ENCODE results near the gene LARP4B.

LARP4B gene

DNA sequence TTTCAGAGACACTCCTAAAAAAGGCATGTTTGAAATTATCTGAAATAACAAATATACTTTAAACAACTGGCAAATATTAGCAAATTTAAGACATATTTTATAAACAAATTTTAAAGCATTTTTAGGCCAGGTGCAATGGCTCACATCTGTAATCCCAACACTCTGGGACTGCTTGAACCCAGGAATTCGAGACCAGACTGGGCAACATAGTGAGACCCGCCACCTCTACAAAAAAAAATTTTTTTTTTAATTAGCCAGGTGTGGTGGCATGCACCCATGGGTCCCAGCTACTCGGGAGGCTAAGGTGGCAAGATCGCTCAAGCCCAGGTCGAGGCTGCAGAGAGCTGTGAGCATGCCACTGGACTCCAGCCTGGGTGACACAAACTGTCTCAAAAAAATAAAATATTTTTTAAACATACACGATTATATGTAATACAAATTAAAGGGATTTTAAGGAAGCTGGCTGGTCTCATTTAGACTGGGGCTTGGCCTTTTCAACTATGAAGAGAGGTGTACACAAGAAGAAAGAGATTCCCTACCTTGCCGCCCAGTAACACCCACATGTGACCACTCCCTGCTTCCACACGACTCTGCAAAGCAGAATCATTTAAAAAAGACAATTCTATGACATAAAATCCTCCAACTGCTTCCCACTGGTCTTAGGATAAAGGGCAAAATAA, 7.5 kb downstream of the LARP4B start:
- no peak for DNase-seq

DNA sequence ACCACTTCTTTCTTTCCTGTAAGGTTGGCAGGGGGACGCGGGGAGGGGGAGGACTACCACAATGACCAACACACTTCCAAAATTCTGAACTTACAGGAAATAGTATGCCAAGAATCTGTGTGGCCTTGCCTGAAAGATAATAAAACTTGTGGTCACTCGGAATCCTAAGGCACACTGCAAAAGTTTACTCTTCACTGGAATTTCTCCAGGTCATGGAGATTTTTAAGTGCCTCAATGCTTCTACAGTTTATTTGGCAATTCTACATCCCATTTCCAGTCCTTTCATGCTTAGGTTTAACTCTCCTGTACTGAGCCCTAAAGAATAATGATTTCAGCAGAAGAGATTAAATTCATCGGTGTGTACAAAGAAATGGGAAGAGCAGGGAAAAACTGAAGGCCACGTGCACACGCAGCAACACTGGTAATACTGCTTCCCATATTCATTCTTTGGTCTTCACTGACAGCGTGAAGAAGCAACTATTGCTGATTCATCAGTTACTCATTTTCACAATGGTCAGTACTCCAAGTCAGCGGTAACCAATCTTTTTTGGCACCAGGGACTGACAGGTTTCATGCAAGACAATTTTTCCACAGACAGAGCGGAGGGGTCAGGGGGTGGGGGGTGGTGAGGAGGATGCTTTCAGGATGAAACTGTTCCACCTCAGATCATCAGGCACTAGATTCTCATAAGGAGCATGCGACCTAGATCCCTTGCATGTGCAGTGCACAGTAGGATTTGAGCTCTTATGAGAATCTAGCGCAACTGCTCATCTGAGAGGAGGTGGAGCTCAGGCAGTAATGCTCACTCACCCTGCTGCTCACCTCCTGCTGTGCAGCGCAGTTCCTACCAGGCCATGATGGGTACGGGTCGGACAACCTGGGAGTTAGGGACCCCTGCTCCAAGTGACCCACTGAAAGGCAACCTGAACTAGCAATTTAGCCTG, 9.8 kb downstream of the LARP4B start:
- DNase-seq = peak; percentile 79

DNA sequence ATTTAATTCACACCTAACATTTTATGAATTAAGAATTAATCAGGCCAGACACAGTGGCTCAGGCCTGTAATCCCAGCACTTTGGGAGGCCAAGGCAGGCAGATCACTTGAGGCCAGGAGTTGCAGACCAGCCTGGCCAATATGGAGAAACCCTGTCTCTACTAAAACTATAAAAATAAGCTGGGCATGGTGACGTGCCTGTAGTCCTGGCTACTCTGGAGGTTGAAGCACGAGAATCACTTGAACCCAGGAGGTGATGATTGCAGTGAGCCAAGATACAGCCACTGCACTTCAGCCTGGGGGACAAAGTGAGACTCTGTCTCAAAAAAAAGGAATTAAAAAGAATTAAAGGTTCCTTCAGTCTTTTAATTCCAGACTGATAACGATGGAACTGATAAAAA, 11.1 kb downstream of the LARP4B start:
- no peak for DNase-seq

DNA sequence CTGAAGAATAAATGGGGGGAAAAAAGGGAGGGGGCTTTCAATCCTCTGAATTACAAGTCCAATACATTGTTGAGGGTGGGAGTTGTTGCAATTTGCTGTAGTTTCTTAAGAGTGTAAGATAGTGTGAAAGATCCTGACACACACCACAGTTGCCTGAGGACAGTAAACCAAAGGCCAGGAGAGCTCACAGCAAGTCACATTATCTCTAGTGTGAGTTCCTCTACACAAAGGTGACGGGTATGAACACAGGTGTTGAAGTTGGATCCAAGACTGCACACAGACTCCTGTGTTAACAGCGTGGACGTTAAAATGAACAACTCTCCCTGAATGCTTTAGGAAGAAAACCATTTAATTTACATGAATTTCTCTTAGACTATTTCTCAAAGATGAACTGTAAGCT, 12.0 kb downstream of the LARP4B start:
- DNase-seq = no peak

DNA sequence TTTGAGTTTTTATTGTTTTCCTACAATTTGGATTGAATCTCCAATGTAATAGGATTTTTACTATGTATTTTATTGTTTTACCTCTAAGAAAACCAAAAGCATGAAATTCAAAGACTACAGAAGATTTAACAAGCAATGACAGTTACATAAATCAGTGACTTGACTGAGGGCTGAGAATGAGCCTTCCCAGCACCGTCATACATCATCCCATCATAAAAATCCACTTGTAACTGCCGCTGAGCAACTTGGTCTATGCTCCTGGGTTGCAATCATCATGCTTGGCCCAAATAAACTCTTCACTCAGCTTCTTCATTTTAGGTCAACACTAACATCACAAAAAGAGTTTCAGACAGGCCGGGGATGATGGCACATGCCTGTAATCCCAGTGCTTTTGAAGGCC, 13.5 kb downstream of the LARP4B start:
- no peak for DNase-seq

DNA sequence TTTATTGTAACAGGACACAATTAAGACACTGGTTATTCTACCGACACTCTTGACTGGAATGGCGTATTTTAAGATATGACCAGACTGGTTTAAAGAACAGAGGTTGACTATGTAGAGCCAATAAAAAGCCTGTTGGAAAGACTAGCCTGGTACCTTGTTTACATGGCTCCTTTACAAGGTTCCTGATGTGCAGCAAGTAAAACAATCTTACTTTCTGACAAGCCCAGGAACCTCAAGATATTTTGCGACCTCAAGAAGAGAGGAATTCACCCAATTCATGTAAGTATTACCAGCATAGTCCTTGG, 14.1 kb downstream of the LARP4B start:
- DNase-seq = no peak

DNA sequence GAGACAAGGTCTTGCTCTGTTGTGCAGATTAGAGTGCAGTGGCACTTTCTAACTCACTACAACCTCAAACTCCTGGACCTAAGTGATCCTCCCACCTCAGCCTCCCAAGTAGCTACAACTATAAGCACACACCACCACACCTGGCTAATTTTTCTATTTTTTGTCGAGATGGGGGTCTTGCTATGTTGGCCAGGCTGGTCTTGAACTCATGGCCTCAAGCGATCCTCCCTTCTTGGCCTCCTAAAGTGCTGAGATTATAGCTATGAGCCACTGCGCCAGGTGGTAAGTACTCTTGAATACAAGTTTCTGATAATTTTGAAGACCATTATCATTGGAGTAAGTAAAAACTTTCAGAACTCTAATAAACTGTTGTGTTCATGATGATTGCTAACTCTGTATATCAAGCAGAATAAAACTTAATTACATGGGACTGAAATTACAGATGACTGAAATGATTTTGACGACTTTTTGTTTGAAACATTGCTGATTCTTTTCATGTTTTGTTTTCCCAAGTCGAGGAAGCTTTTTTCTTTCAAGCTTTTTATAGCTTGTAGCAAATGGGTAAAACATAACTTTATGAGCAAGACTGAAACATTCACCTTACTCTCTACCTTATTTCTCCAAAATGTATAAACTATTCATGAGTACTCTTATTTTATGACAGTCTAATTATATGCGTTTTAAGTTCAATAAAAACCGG, 14.6 kb downstream of the LARP4B start:
- no peak for DNase-seq

DNA sequence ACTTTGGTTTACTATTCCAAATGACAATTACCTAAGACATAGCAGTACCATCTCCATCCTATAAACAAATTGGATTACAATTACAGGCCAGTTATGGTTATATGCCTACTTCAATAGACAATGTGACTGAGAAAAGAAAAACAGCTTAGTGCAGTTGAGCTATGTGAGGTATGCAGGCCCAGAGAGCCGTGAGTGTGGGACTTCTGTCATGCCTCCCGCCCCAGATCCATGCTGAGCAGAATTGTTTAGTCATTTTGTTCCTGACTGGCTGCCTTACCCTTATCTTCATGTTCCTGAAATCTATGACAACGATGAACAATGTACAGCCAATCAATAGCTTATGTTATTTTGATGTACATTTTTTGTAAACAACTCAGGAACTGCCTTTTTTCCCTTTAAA, 21.7 kb downstream of the LARP4B start:
- peak; percentile 59 for DNase-seq

DNA sequence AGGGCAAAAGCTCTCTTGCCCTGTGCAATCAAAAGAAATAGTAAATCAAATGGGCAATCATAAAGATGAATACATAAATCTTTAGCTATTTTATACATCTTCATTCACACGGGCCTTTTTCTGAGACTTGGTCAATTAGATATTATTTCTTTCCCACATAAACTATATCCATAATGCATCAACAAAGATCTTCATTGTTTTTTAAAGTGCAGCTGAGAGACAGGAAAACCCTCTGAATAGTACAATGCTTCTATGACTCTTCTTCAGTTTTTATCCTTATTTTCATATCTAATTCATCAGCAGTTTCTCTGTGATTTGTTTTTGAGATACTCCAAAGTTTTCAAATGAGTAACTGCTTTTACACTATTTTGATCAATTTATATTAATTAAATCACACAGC, 25.5 kb downstream of the LARP4B start:
- no peak for DNase-seq

DNA sequence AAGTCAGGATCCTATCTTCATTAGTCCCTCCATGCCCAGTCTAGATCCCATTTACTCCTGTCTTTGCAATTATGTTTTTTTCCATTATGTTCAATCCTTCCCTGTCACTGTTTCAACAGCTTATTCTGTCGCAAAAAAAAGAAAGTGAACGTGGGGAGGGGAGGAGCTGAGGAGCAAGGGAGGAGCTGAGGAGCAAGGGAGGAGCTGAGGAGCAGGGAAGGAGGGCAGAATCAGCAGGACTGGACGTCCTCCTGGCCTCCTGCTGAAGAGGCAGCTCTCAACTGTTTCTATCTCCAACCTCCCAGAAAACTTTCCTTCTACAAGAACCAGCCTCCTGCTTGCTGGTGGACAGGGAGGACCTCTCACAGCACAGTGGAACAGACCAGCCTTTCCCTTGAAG, 26.0 kb downstream of the LARP4B start:
- no peak for DNase-seq

DNA sequence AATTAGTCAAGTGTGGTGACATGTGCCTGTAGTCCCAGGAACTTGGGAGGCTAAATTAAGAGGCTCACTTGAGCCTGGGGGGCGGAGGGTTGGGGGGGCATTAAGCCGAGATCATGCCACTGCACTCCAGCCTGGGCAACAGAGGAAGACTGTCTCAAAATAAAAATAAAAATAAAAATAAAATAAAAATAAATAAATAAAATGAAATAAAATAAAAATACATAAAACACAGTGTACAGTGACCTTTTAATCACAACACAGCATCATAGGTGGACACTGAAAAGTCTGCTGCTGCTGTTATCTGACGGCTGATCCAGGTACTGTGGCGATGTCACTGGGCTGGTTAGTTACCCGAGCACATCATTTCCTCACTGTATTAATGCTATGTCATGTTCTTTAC, 27.1 kb downstream of the LARP4B start:
- DNase-seq = no peak

DNA sequence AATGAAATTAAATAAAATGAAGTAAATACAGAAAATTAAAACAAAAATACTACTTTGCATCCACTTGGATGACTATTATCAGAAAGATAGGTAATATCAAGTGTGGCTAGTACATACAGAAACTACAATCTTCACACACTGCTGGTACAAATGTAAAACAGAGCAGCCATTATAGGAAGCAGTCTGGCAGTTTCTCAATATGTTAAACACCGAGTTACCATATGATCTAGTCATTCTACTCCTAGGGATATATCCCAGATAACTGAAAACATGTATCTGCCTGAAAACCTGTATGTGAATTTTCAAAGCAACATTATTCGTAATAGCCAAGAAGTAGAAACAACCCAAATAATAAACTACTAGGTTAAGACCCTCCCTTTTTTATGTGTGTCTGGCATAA, 33.4 kb downstream of the LARP4B start:
- DNase-seq = no peak

DNA sequence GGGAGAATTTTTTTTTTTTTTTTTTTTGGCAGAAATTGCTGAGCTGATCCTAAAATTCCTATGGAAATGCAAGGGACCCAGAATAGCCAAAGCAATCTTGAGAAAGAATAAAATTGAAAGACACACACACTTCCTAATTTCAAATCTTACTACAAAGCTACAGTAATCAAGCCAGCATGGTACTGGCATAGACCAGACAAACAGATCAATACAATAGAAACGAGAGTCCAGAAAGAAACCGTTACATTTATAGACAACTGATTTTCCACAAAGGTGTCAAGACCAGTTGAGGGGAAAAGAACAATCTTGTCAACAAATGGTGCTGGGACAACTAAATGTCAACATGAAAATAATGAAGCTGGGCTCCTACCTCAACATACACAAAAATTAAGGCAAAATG, 34.5 kb downstream of the LARP4B start:
- DNase-seq = no peak

DNA sequence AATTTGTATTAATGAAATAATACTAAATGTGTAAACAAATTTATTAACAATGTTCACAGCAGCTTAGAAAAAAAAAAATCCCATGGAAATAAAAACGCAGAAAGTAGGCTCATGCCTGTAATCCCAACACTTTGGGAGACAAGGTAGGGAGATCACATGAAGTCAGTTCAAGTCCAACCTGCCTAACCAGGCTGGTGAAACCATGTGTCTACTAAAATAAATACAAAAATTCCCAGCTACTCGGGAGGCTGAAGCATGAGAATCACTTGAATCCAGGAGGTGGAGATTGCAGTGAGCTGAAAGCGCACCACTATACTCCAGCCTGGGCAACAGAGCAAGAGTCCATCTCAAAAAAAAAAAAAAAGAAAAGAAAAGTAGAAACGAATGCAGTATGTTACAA, 36.2 kb downstream of the LARP4B start:
- DNase-seq = no peak

DNA sequence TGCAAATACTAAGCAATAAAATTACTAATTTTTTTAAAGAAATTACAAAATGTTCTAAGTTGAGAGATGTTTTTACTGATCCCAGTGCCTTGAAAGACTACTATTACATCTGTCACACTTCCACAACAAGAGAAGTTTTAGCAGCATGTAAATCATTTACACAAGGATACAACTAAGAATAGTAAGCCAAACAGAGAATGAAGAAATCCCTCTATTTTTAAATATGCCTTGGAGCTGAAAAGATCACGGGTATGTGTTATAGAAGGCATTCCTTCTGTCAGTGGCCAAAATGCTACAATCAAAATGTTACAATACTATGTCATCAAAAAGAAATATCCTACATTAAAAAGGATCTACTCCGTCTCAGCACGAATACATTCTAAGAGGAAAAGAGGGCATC, 52.6 kb downstream of the LARP4B start:
- no peak for DNase-seq

DNA sequence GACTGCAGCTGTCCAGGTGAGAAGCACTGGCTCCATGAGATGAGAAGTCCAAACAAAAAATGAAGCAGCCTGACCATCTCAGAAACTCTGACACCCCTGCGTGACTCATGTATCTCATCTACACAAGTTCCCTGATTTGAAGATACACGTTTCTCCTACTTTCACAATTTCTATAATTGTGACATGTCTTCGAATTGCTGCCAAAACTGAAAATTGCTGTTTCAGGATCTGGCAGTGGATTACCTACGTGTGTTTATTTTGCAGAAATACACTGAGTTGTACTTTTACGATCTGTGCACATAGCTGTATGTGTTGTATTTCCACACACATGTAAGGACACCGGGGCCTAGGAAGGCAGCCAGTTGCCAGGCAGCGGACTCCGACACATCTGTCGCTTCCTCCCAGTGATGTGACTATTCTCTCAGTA, 53.2 kb downstream of the LARP4B start:
- DNase-seq = no peak

DNA sequence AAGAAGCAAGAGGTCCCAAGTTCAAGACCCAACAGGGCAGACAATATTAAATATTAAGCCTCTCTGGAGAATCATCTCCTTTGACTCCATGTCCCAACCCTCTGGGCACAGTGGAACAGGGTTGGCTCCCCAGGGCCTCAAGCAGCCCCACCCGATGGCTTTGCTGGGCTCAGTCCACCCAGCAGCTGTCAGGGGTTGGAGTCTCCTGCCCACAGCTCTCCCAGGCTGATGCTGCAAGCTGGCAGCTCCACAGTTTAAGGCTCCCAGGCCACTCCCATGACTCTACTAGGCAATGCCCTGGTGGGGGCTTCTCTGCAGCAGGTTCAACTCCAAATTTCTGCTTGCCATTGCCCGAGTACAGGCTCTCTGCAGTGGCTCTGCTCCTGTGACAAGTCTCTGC, 55.1 kb downstream of the LARP4B start:
- DNase-seq = no peak

DNA sequence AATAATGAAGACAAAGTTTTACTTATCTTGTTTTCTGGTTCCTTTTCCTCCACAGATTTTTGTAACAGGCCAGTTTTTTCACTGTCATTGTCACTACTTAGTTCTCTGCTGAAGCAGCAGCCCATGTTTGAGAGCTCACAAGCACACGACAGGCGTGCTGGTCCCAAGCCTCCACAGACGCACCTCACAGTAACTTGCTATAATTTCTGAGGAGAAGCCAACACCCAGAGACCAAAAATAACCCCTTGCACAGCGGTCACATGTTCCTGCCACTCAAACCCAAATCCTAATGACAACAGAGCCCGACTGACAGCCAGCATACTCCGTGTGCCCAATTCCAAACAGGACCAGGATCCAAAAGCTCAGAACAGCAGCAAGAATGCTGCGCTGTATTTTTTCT, 58.5 kb downstream of the LARP4B start:
- DNase-seq = no peak

DNA sequence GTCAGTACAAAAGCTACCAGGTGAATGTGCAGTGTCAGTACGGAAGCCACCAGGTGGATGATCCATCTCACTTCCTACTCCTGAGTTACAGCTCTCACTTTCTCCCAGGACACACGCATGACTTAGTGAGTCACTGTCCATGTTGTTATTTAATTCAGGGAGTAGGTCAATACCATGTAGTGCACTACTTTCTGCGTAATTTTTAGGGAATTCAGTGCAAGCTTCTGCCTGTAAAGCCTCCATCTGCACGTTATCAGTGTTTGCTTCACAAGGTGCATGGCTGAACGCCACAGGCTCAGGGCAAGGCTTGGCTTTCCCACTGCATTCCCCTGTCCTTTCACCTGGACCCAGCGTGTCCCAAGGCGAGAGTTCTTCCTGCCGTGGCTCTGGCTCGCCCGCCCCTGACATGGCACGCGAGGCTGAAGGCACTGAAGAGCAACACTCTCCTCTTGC, 59.5 kb downstream of the LARP4B start:
- DNase-seq = no peak

DNA sequence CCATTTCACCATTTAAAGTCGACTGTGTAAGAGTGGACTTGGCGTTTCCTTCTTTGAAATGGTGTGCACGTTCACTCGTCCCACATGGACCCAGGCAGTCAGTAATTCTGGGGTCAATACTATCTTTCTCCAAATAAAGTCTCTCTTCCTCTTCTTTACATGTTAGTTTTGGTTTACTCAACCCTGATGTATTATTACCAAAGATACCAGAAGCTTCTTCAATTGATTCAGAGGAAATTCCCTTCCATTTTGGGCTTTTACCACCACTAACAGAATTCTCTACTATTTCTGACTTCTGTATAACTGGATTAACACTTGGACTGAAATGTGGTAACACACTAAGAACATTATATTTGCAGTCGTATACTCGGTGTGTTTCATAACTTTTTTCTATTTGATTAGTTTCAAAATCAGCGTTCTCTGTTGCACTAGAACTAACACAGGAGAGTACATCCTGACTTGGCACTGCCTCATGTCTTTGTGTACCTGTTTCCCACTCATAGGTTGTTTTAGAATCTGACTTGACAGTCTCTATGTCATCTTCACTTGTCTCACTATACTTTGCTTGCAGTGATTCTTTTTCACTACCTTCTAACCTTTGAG, 60.8 kb downstream of the LARP4B start:
- no peak for DNase-seq

DNA sequence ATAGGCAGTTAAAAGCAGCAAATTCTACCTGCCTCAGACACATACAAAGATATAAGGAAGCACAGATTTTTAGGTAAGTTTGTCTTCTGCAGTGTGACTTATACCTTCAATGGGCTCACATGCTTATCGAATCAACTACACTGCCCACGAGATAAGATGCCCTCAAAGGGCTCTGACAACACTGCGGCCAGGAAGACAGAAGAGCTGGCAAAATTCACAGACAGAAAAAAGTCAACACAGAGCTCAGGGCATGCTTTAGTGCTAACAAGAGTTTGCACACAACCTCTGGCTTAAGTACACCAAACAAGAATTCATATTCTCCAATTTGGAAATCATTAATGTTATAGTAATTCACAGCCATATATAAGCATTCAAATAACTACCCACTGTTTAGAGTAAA, 62.3 kb downstream of the LARP4B start:
- no peak for DNase-seq

DNA sequence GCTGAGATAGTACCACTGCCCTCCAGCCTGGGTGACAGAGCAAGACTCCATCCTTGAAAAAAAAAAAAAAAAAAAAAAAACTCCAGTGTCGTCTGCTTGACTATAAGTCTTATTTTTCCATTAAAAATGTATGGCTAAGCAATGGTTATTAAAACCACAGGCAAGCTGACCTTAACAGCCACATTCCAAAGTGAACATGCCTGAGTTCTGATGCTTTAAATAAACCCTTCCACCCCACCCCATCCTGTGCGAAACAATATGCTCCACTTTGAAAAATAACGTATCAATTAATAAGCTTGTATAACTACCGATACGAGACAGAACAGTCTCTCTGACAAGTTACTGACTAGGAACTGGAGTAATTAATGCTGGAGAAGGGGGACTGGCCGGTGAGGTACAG, 63.7 kb downstream of the LARP4B start:
- DNase-seq = peak; percentile 47

DNA sequence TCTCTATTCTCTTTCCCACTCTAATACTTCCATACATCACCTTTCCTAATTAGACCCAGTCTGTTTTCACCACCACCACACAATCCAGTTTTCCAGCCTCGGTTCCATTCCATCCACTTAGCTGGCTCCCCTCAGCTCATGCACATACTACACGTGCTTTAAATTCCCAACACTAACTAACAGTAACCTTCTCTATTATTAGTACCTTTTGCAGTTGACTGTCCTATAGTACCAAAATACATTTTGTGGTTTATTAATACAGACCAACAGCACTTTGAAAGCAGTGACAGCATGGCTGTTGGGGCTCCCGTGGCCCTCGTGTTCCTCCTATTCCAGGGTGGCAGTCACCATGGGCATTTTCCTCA, 64.9 kb downstream of the LARP4B start:
- no peak for DNase-seq
